Nephron progenitor cell (in vitro differentiated cells): Measurements from ENCODE around the gene DNAAF8.

Experiments
- DNase-seq: peaks from one replicate; pipeline ENCODE4 v3.0.0; 2021
- H3K27ac Mint-ChIP-seq: 2 replicates; pipeline ENCODE4 v1.8.0; 2021; ENCODE audit warnings: mild to moderate bottlenecking, moderate library complexity, mixed read lengths
- H3K27me3 Mint-ChIP-seq: 2 replicates; pipeline ENCODE4 v1.8.0; 2021; ENCODE audit warnings: mild to moderate bottlenecking, low read depth, mixed read lengths; ENCODE audit not compliant: poor library complexity
- H3K36me3 Mint-ChIP-seq: 2 replicates; pipeline ENCODE4 v1.8.0; 2021; ENCODE audit warnings: low read depth, mixed read lengths
- H3K4me1 Mint-ChIP-seq: 2 replicates; pipeline ENCODE4 v1.8.0; 2021; ENCODE audit warnings: mixed read lengths
- H3K4me3 Mint-ChIP-seq: 2 replicates; pipeline ENCODE4 v1.8.0; 2021; ENCODE audit warnings: mild to moderate bottlenecking, moderate library complexity, mixed read lengths
- H3K9me3 Mint-ChIP-seq: 2 replicates; pipeline ENCODE4 v1.8.0; 2021; ENCODE audit warnings: mild to moderate bottlenecking, moderate library complexity, mixed read lengths
- CTCF ChIP-seq: fragments of 200-600 bp; sonication (generic); IDR thresholded peaks from 2 replicates; pipeline ENCODE4 v1.5.0; 2021; ENCODE audit warnings: antibody characterized with exemption

Gene DNAAF8

GRCh38 chr16:4726616-4727015 is 7.7 kb upstream of the DNAAF8 start:
- H3K4me3 Mint-ChIP-seq = no peak overlapping the region
- peaks cover 44% of the 10 kb centered on the region for H3K36me3 Mint-ChIP-seq
- H3K9me3 Mint-ChIP-seq = no peaks in the 10 kb centered on the region
- no peaks in the 10 kb centered on the region for H3K27me3 Mint-ChIP-seq
- no peak for TF ChIP-seq CTCF
- no peak for DNase-seq
- peak overlapping the region; percentile 59 for H3K27ac Mint-ChIP-seq
- peaks cover 18% of the 10 kb centered on the region for H3K4me1 Mint-ChIP-seq

DNA sequence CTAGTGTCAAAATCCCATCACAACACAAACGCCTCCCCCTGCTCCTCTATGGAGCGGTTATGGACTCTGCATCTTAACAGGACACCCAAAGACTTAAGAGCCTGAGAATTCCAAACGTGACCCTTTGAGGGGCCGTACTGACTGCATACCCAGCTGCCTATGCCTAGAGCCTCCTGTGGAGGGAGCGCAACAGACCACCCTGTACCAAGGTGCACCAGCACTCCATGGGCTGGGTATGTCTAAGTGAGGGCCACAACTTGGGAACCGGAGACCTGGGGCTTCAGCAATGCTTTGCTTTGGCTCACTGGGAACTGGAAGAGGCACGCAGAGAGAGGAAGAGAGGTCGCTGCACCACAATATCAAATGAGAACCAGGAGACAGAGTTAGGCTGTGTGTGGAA is 5.7 kb upstream of the DNAAF8 start:
- DNase-seq = no peak
- Mint-ChIP-seq H3K4me1 (peaks cover 29% of the 10 kb centered on the region), H3K9me3 (no peaks in the 10 kb centered on the region), H3K27ac (peak overlapping the region; percentile 66), H3K36me3 (peaks cover 37% of the 10 kb centered on the region), H3K4me3 (no peak overlapping the region), H3K27me3 (no peaks in the 10 kb centered on the region)
- no peak for TF ChIP-seq CTCF

- no peak for DNase-seq
- Mint-ChIP-seq H3K4me1 (peaks cover 32% of the 10 kb centered on the region), H3K36me3 (peaks cover 33% of the 10 kb centered on the region), H3K27ac (peak overlapping the region; percentile 51), H3K27me3 (no peaks in the 10 kb centered on the region), H3K9me3 (no peaks in the 10 kb centered on the region), H3K4me3 (no peak overlapping the region)
- no peak for TF ChIP-seq CTCF
Measured at GRCh38 chr16:4729876-4730275, 4.5 kb upstream of the DNAAF8 start.

DNA sequence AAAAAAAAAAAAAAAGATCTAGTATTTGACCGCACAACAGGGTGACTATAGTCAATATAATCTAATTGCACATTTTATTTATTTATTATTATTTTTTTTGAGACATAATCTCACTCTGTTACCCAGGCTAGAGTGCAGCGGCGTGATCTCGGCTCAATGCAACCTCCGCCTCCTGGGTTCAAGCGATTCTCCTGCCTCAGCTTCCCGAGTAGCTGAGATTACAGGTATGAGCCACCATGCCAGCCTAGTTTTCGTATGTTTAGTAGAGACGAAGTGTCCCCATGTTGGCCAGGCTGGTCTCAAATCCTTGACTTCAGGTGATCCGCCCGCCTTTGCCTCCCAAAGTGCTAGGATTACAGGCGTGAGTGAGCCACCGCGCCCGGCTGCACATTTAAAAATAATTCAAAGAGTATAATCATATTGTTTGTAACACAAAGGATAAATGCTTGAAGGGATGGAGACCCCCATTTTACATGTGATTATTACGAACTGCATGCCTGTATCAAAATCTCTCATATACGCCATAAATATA is 1.1 kb upstream of the DNAAF8 start:
- peak overlapping the region; percentile 77 for H3K27ac Mint-ChIP-seq
- H3K4me3 Mint-ChIP-seq = peak overlapping the region; percentile 94
- TF ChIP-seq CTCF = no peak
- peaks cover 21% of the 10 kb centered on the region for H3K36me3 Mint-ChIP-seq
- H3K9me3 Mint-ChIP-seq = no peaks in the 10 kb centered on the region
- peaks cover 13% of the 10 kb centered on the region for H3K27me3 Mint-ChIP-seq
- peaks cover 44% of the 10 kb centered on the region for H3K4me1 Mint-ChIP-seq
- no peak for DNase-seq

DNA sequence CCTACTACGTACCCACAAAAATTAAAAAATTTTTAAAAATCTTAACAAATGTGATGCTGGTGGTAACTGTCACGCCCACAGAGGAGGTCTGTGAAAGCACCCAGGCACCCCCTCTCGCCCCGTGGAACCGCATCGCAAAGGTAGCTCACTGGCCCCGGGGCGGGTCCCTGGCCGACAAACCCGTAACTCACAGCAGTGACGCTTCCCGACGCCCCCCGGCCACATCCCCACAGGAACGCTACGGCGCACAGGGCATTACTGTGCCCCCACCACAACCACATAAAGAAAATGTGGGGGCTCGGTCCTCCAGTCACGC is 632 bp upstream of the DNAAF8 start:
- DNase-seq = no peak
- Mint-ChIP-seq H3K27ac (peak overlapping the region; percentile 83), H3K36me3 (peaks cover 17% of the 10 kb centered on the region), H3K27me3 (peaks cover 13% of the 10 kb centered on the region), H3K9me3 (no peaks in the 10 kb centered on the region), H3K4me1 (peaks cover 42% of the 10 kb centered on the region), H3K4me3 (peak overlapping the region; percentile 94)
- no peak for TF ChIP-seq CTCF

DNA sequence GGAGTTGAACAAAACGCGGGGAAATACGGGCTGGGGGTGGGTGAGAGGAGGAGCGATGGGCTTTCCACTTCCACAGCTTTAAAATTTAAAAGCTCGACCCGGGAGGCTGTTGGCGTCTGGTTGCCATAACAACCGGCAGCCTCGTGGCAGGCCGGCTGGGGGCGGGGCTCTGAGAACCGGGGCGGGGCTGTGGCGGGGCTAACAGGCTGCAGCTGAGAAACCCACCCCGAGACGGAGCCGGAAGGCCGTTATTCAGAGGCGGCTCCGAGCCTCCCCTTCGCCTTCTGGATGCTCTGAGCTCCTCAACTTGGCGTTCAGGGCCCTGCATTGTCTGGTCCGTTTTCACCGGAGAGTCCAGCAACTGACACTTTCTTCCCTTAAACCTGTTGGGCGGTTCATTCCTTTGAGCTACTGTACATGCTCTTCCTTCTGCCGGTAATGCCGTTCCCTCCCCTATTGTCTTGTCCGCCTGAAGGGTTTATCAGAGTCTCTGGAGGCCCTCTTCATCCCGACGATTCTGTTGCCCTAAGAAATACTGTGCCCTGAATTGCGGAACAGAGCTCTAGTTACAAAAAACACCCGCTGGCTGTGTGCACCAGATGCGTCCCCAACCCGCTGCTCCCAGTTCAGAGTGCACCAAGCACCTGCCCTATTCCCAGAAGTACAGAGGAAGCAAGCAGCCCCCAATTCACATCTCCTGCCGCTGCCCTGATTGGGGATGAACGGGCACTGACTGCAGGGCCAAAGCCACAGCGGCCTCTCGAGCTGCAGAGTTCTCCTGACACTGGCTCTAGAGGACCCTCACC is 596 bp downstream of the DNAAF8 start:
- Mint-ChIP-seq H3K27ac (peak overlapping the region; percentile 99), H3K9me3 (no peaks in the 10 kb centered on the region), H3K4me1 (peaks cover 34% of the 10 kb centered on the region), H3K4me3 (peak overlapping the region; percentile 94), H3K36me3 (peaks cover 8% of the 10 kb centered on the region), H3K27me3 (peaks cover 13% of the 10 kb centered on the region)
- no peak for TF ChIP-seq CTCF
- peak; percentile 96 for DNase-seq
